Measurements from ENCODE around the gene UBE2N. TPM values are rescaled to one million over a fixed set of nuclear protein-coding genes. Genes with fewer than 3 reads are reported as not detected.

UBE2N gene
- total RNA-seq, 1 experiment from 2014 or later, result 82.1 TPM

DNA sequence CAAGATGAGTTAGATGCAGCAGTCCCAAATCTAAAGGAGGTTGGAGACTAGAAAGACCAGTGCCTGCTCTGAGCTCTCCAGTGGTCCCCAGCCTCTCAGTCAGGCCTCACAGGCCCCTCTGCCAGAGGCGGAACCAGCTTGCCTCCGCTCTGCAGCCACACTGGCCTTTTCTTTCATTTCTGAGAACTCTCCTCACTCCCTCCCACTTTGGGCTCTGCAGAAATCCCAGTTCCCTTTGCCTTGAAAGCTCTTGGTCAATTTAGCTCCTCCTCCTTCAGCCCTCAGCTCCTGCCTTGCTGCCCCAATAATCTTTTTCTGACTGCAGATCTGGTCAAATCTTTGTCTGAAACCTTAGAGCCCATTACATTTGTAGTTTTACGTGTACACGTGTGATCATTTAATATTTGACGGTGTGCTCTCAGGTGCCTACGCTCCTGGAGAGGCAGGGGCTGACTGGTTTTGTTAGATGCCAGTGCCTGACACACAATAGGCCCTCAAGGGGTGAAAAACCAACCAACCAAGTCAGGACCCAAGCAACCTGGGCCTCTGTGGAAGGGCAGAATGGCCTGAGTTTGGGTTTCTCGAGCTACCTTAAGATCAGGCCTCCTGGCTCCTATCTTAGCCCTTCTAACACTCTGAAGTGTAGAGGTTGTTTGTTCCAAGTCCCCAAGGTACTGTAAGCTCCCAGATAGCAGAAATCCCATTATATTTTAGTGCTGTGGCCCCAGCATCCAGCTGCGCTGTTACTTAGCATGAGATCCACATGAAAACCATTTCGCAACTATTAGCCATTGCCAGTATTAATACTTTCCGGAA lies 65.1 kb downstream of the UBE2N start:
- Histone ChIP-seq H3K36me3 (ENCODE audit: low read depth) (no peaks in the 10 kb centered on the region), H3K9me2 (ENCODE audit: insufficient read depth) (no peaks in the 10 kb centered on the region), H3K4me2 (peak overlapping the region; percentile 76), H3K4me3 (peak overlapping the region; percentile 79), H2AFZ (peak overlapping the region; percentile 93), H4K20me1 (ENCODE audit: insufficient read depth) (peaks cover 28% of the 10 kb centered on the region), H3F3A (ENCODE audit: insufficient read depth, low read depth) (peaks cover 13% of the 10 kb centered on the region), H3K27ac (peak overlapping the region; percentile 42), H3K79me2 (ENCODE audit: low read depth) (peaks cover 52% of the 10 kb centered on the region), H3K4me1 (replicated peaks; ENCODE audit: insufficient read depth) (peaks cover 32% of the 10 kb centered on the region), H3K27me3 (ENCODE audit: insufficient read depth, low read depth) (no peaks in the 10 kb centered on the region), H3K9me3 (ENCODE audit: insufficient read depth, low read depth) (no peaks in the 10 kb centered on the region)
- no TSS peak for BruUV-seq (replicated peaks)
- peak; percentile 37 to 43 for DNase-seq
- POLR2A ChIA-PET (ENCODE audit: unreplicated experiment), result interaction anchor here (0.6 to 0.7 kb wide), 4 partner anchors 261 to 612 kb away, joined by 3 to 4 read pairs (median 3); partner anchors contain the start of gene CRADD
- CTCF ChIA-PET, result interaction anchor here (0.7 to 1.0 kb wide), 2 partner anchors 258 to 389 kb away, joined by 3 to 10 read pairs; no protein-coding TSS in a partner anchor
- TF ChIP-seq EZH2 (IDR thresholded peaks at IDR 0.05; ENCODE audit: low read depth), result no peak
- intact Hi-C loops (cut with micrococcal nuclease; ENCODE audit: unreplicated experiment), result loop anchor here (1.0 to 10.0 kb wide), 5 partner anchors 62 to 447 kb away; partner anchors contain the start of gene EEA1

DNA sequence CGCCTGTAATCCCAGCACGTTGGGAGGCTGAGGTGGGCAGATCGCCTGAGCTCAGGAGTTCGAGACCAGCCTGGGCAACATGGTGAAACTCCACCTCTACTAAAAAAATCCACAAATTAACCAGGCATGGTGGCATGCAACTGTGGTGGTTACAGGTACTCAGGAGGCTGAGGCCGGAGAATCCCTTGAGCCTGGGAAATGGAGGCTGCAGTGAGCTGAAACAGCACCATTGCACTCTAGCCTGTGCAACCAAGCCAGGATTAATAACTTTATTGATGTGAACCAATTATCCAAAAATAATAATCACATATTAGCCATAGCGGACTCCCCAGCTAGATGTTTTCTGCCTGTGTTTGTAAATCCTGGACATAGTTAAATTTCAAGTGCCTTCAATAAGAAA lies 65.8 kb downstream of the UBE2N start:
- Histone ChIP-seq H4K20me1 (ENCODE audit: insufficient read depth) (peaks cover 22% of the 10 kb centered on the region), H3K36me3 (ENCODE audit: low read depth) (no peaks in the 10 kb centered on the region), H3K4me3 (peak overlapping the region; percentile 79; the same call in 1 of the 2 replicates), H3K79me2 (ENCODE audit: low read depth) (peaks cover 45% of the 10 kb centered on the region), H2AFZ (no peak overlapping the region), H3K4me2 (peak overlapping the region; percentile 76), H3K9me2 (ENCODE audit: insufficient read depth) (no peaks in the 10 kb centered on the region), H3K4me1 (replicated peaks; ENCODE audit: insufficient read depth) (peaks cover 24% of the 10 kb centered on the region), H3K27ac (0 out of 2 replicates have a peak overlapping the region, but pooled peaks have one; percentile 42), H3K27me3 (ENCODE audit: insufficient read depth, low read depth) (no peaks in the 10 kb centered on the region), H3F3A (ENCODE audit: insufficient read depth, low read depth) (peaks cover 13% of the 10 kb centered on the region), H3K9me3 (ENCODE audit: insufficient read depth, low read depth) (no peaks in the 10 kb centered on the region)
- DNase-seq, result no peak
- no TSS peak for BruUV-seq (replicated peaks)
- ChIA-PET CTCF (interaction anchor here (1.0 kb wide), 1 partner anchor 388 kb away, joined by 3 read pairs; no protein-coding TSS in a partner anchor), POLR2A (ENCODE audit: unreplicated experiment) (interaction anchor here (0.6 kb wide), 1 partner anchor 51 kb away, joined by 14 read pairs; no protein-coding TSS in a partner anchor)
- no peak for TF ChIP-seq EZH2 (IDR thresholded peaks at IDR 0.05; ENCODE audit: low read depth)
- TF ChIP-seq, protein P1, sequence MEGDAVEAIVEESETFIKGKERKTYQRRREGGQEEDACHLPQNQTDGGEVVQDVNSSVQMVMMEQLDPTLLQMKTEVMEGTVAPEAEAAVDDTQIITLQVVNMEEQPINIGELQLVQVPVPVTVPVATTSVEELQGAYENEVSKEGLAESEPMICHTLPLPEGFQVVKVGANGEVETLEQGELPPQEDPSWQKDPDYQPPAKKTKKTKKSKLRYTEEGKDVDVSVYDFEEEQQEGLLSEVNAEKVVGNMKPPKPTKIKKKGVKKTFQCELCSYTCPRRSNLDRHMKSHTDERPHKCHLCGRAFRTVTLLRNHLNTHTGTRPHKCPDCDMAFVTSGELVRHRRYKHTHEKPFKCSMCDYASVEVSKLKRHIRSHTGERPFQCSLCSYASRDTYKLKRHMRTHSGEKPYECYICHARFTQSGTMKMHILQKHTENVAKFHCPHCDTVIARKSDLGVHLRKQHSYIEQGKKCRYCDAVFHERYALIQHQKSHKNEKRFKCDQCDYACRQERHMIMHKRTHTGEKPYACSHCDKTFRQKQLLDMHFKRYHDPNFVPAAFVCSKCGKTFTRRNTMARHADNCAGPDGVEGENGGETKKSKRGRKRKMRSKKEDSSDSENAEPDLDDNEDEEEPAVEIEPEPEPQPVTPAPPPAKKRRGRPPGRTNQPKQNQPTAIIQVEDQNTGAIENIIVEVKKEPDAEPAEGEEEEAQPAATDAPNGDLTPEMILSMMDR (conservative IDR thresholded peaks at IDR 0.05), result no peak
- intact Hi-C loops (cut with micrococcal nuclease; ENCODE audit: unreplicated experiment), result loop anchor here (1.0 to 10.0 kb wide), 4 partner anchors 62 to 294 kb away; no protein-coding TSS in a partner anchor

DNA sequence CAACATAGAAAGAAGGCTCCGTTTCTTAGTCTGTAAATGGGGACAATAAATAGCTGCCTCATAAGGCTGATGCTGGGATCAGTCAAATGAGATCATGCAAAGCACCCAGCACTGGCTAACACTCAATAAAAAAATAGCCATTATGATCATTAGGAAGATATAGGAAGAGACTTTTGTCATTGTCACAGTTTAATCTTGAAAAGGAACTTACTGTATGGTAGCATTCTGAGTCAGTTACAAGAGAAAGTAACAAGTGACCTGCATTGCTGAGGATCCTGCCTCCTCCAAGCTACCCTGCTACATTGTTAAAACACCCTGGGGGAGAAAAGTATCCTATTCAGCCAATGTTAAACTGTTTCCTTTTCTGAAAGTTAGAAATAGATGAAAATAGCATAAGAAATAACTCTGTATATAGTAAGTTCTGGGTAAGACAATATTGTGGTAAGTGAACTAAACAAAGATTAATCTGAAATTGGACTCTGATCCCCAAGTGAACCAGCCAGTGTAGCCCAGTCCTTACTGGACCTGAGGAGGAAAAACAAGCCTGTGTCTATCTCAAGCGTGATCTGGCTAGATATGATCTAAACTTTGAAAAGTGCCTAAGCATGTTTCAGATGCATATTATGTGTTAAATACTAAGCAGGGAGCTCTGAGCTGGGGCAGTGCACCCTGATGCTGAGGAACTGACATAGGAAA lies 67.6 kb downstream of the UBE2N start:
- Histone ChIP-seq H2AFZ (no peak overlapping the region), H3K36me3 (ENCODE audit: low read depth) (no peaks in the 10 kb centered on the region), H3K27me3 (ENCODE audit: insufficient read depth, low read depth) (no peaks in the 10 kb centered on the region), H3F3A (ENCODE audit: insufficient read depth, low read depth) (peaks cover 6% of the 10 kb centered on the region; the same call in 1 of the 2 replicates), H3K4me3 (no peak overlapping the region), H4K20me1 (ENCODE audit: insufficient read depth) (0 out of 2 replicates have a peak, but pooled peaks cover 6% of the 10 kb centered on the region), H3K27ac (no peak overlapping the region), H3K79me2 (ENCODE audit: low read depth) (peaks cover 27% of the 10 kb centered on the region), H3K9me3 (ENCODE audit: insufficient read depth, low read depth) (no peaks in the 10 kb centered on the region), H3K4me2 (no peak overlapping the region), H3K9me2 (ENCODE audit: insufficient read depth) (no peaks in the 10 kb centered on the region), H3K4me1 (replicated peaks; ENCODE audit: insufficient read depth) (peaks cover 19% of the 10 kb centered on the region)
- BruUV-seq (replicated peaks), result no TSS peak
- no peak for TF ChIP-seq EZH2 (IDR thresholded peaks at IDR 0.05; ENCODE audit: low read depth)
- TF ChIP-seq, protein P1 (conservative IDR thresholded peaks at IDR 0.05), result no peak
- intact Hi-C loops (cut with micrococcal nuclease; ENCODE audit: unreplicated experiment), result loop anchor here (10.0 kb wide), 1 partner anchor 179 kb away; no protein-coding TSS in a partner anchor
- no peak for DNase-seq
- ChIA-PET POLR2A (ENCODE audit: unreplicated experiment) (no interaction called here), CTCF (no interaction called here)

Data from PC-9 (cell line).